ENCODE results near the gene RAB20. TPM values are rescaled to one million over a fixed set of nuclear protein-coding genes. Genes with fewer than 3 reads are reported as not detected.

The RAB20 gene
- total RNA-seq, 1 experiment from 2014 or later = 12.3 TPM

DNA sequence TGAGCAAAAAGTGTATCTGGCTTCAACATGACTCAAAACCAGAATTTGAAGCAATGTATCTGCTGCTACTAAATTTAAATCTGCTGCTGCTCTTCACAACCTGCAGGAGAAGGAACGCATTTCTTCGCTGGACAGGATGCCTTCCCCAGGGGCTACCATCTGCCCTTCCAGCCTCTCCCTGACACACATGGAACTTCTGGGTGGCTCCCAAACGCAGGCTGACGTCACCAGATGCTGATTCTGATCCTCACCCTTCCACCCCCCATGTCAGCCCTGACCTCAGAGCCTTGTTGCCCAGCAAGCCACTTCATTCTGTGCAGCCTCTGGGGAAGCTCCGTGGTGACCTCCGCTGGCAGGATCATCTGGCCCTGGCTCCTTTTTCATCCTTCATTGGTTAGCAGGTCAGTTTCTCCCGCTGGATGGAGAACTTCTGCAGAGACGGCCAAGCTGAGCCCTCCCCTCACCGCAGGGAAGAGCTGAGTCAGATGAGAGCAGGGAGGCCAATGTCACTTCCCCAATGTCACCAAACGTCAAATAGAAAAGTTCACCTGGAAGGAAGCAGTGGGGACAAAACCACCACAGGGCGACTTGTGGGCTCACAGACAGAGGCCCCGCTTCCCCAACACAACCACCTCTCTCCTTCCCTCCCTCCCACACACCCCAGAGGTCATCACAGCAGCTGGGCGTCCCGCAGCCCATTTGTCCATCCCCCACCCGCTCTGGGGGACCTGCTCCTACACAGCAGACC, 14.0 kb upstream of the RAB20 start:
- Histone ChIP-seq H3T11ph (ENCODE audit: low read length) (no peak overlapping the region), H3K79me1 (ENCODE audit: insufficient read depth, low read depth, low read length, poor library complexity, severe bottlenecking) (no peaks in the 10 kb centered on the region), H2BK20ac (ENCODE audit: low read depth, low read length, poor library complexity, severe bottlenecking) (no peak overlapping the region), H4K91ac (ENCODE audit: insufficient read length, low read depth, low read length) (no peak overlapping the region), H2BK15ac (ENCODE audit: low read depth, low read length) (no peak overlapping the region), H2AK5ac (ENCODE audit: insufficient read length, low read length) (no peak overlapping the region), H3K4me2 (ENCODE audit: insufficient read depth, insufficient read length, low read length) (no peak overlapping the region), H2BK120ac (ENCODE audit: low read depth, low read length, poor library complexity, severe bottlenecking) (no peak overlapping the region), H3K23me2 (ENCODE audit: insufficient read length, low read depth, low read length, poor library complexity, severe bottlenecking) (no peaks in the 10 kb centered on the region), H2BK12ac (ENCODE audit: insufficient read length, low read depth, low read length) (no peak overlapping the region), H3K23ac (ENCODE audit: insufficient read length, low read depth, low read length) (no peak overlapping the region), H3K14ac (ENCODE audit: insufficient read depth, low read length) (no peak overlapping the region), H4K20me1 (ENCODE audit: control insufficient read depth, insufficient read depth, insufficient read length) (no peaks in the 10 kb centered on the region), H3K9ac (ENCODE audit: extremely low read depth, insufficient read length, low read length) (no peak overlapping the region), H3K27ac (ENCODE audit: insufficient read length, low read depth, low read length) (no peak overlapping the region), H3K56ac (ENCODE audit: insufficient read length, low read depth, low read length) (no peak overlapping the region), H3K79me2 (ENCODE audit: insufficient read depth, low read length) (no peaks in the 10 kb centered on the region), H3K4me1 (ENCODE audit: insufficient read depth, low read length) (no peaks in the 10 kb centered on the region), H4K8ac (replicated peaks; ENCODE audit: insufficient read length, low read depth, low read length) (no peak overlapping the region), H2BK5ac (ENCODE audit: insufficient read length, low read length) (no peak overlapping the region), H2AFZ (ENCODE audit: low read length) (no peak overlapping the region), H3K18ac (ENCODE audit: insufficient read length, low read depth, low read length) (no peak overlapping the region), H3K9me3 (ENCODE audit: control insufficient read depth, low read depth, low read length) (no peaks in the 10 kb centered on the region), H3K27me3 (ENCODE audit: insufficient read depth, low read length) (no peaks in the 10 kb centered on the region), H3K4ac (ENCODE audit: low read depth, low read length) (no peak overlapping the region), H4K5ac (ENCODE audit: insufficient read length, low read depth, low read length) (no peak overlapping the region)
- Mint-ChIP-seq H3K4me1 (peaks cover 17 to 24% of the 10 kb centered on the region in 2 experiments), H3K4me3 (no peak overlapping the region), H3K27ac (no peak overlapping the region), H3K27me3 (ENCODE audit: low read depth) (peaks cover 14% of the 10 kb centered on the region), H3K9me3 (no peaks in the 10 kb centered on the region), H3K36me3 (ENCODE audit: insufficient read depth in 1 of 3, low read depth in 3 of 3) (no peaks in the 10 kb centered on the region)
- DNase-seq = peak; percentile 61
- WGBS (ENCODE audit: extremely low coverage, insufficient read length, low lambda C conversion rate) = no CpG with 5 or more reads among the region's 15 CpGs
- TF ChIP-seq, protein P1, sequence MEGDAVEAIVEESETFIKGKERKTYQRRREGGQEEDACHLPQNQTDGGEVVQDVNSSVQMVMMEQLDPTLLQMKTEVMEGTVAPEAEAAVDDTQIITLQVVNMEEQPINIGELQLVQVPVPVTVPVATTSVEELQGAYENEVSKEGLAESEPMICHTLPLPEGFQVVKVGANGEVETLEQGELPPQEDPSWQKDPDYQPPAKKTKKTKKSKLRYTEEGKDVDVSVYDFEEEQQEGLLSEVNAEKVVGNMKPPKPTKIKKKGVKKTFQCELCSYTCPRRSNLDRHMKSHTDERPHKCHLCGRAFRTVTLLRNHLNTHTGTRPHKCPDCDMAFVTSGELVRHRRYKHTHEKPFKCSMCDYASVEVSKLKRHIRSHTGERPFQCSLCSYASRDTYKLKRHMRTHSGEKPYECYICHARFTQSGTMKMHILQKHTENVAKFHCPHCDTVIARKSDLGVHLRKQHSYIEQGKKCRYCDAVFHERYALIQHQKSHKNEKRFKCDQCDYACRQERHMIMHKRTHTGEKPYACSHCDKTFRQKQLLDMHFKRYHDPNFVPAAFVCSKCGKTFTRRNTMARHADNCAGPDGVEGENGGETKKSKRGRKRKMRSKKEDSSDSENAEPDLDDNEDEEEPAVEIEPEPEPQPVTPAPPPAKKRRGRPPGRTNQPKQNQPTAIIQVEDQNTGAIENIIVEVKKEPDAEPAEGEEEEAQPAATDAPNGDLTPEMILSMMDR (conservative IDR thresholded peaks at IDR 0.05) = peak; percentile 18; the same call in 1 of the 3 replicates
